K562 (cell line): Measurements from ENCODE around the gene ANKDD1A. TPM values are rescaled to one million over a fixed set of nuclear protein-coding genes. Genes with fewer than 3 reads are reported as not detected.

Experiments
- ATAC-seq: fragments of 200-7000 bp; cut with Tn5 transposase; 3 replicates; pipeline ENCODE4 v1.9.1; 2020; ENCODE audit warnings: moderate library complexity
- BruUV-seq: library from RNA; stranded (reverse); fragments of 400-500 nt; replicated peaks from 2 replicates; lab custom pipeline; 2021; lab: Mats Ljungman, UMichigan
- CTCF ChIA-PET: fragments of 300-600 bp; formaldehyde crosslinking; extraction: SDS; loops from one replicate; lab custom pipeline; 2021; ENCODE audit warnings: low intra/inter-chr PET ratio; lab: Yijun Ruan, JAX
- POLR2A ChIA-PET: fragments of 300-600, 350-650 bp; sonication (Branson Sonifier 250); formaldehyde crosslinking; extraction: SDS; loops from one replicate; lab custom pipeline; 2021; ENCODE audit warnings: antibody characterized with exemption, inconsistent platforms; lab: Yijun Ruan, JAX
- DNase-seq, 4 experiments: peaks; one replicate each; pipeline versions ENCODE4 v3.0.0 to v3.0.0-alpha.2; 2011 to 2018; ENCODE audit warnings: low spot score in 3 of 4, mixed read lengths in 3 of 4; ENCODE audit errors: extremely low read depth in 1 of 4
- FAIRE-seq: peaks from 2 replicates; lab custom pipeline; 2011; peaks lifted over from hg19 to GRCh38; lab: Jason Lieb, UNC
- H2AFZ ChIP-seq: 2 replicates; pipeline ENCODE4 v1.6.0; 2011; ENCODE audit warnings: low read depth, low read length, control low read depth, inconsistent platforms
- H3K27ac ChIP-seq: fragments of 200-600 bp; 3 replicates; pipeline ENCODE4 v1.8.0; 2011; ENCODE audit warnings: low read depth, mild to moderate bottlenecking, control low read depth, inconsistent platforms, low read length, moderate library complexity, mixed read lengths; ENCODE audit errors: extremely low read depth
- H3K27me3 ChIP-seq, 2 experiments: fragments of 300-600 bp in 1 of 2; 2 replicates in 1 of 2; 3 replicates in 1 of 2; pipeline versions ENCODE4 v1.6.0 to v1.8.0; 2011; ENCODE audit warnings: inconsistent platforms in 2 of 2, low read length in 2 of 2, mild to moderate bottlenecking in 1 of 2, mixed read lengths in 1 of 2, moderate library complexity in 1 of 2; ENCODE audit not compliant: control insufficient read depth in 2 of 2, insufficient read depth in 2 of 2
- H3K36me3 ChIP-seq: fragments of 300-600 bp; 3 replicates; pipeline ENCODE4 v1.8.0; 2011; ENCODE audit warnings: mild to moderate bottlenecking, low read length, inconsistent platforms; ENCODE audit not compliant: control insufficient read depth, insufficient read depth
- H3K4me1 ChIP-seq, 2 experiments: fragments of 200-600 bp in 1 of 2; replicated peaks in 1 of 2; 2 replicates in 1 of 2; 3 replicates in 1 of 2; pipeline versions ENCODE4 v1.5.1 to v1.8.0; 2011; ENCODE audit warnings: inconsistent platforms in 2 of 2, low read length in 2 of 2, mild to moderate bottlenecking in 1 of 2, mixed read lengths in 1 of 2, moderate library complexity in 1 of 2; ENCODE audit not compliant: control insufficient read depth in 2 of 2, insufficient read depth in 2 of 2
- H3K4me2 ChIP-seq: 2 replicates; pipeline ENCODE4 v1.6.1; 2011; ENCODE audit warnings: low read length, control low read depth, inconsistent platforms, mixed read lengths; ENCODE audit not compliant: insufficient read depth
- H3K4me3 ChIP-seq: fragments of 200-600 bp; sonication (generic), shearing (Covaris generic); 2 replicates; pipeline ENCODE4 v1.5.1; 2016; ENCODE audit warnings: control low read depth, inconsistent platforms
- H3K79me2 ChIP-seq: fragments of 200-600 bp; 3 replicates; pipeline ENCODE4 v1.8.0; 2011; ENCODE audit warnings: low read length, inconsistent platforms; ENCODE audit not compliant: control insufficient read depth, insufficient read depth
- H3K9ac ChIP-seq, 2 experiments: 2 replicates each; pipeline versions ENCODE4 v1.6.0 to v1.6.1; 2011; ENCODE audit warnings: low read depth in 2 of 2, low read length in 2 of 2, control low read depth in 1 of 2, inconsistent platforms in 1 of 2, mild to moderate bottlenecking in 1 of 2, mixed read lengths in 1 of 2; ENCODE audit not compliant: insufficient read depth in 1 of 2
- H3K9me1 ChIP-seq: one replicate; pipeline ENCODE4 v1.6.0; 2011; ENCODE audit warnings: inconsistent platforms, mild to moderate bottlenecking, low read length, moderate library complexity; ENCODE audit not compliant: control insufficient read depth, insufficient read depth
- H3K9me3 ChIP-seq: replicated peaks from 2 replicates; pipeline ENCODE4 v1.5.1; 2011; ENCODE audit warnings: low read depth, low read length, inconsistent platforms; ENCODE audit not compliant: control insufficient read depth, insufficient read depth
- H4K20me1 ChIP-seq: replicated peaks from 2 replicates; pipeline ENCODE4 v1.6.1; 2011; ENCODE audit warnings: low read length, inconsistent platforms, mixed read lengths; ENCODE audit not compliant: control insufficient read depth, insufficient read depth
- ARNT ChIP-seq, 2 experiments: fragments of 450-650 bp; IDR thresholded peaks; 2 replicates each; pipeline ENCODE4 v1.6.1; 2016; ENCODE audit warnings: mild to moderate bottlenecking in 1 of 2
- DMBX1 ChIP-seq: fragments of 250-450 bp; sonication (Bioruptor Pico); IDR thresholded peaks from 2 replicates; pipeline ENCODE4 v1.8.0; 2022; ENCODE audit warnings: inconsistent platforms, mild to moderate bottlenecking, moderate library complexity, borderline replicate concordance
- E2F3 ChIP-seq: fragments of 250-450 bp; sonication (Bioruptor Pico); IDR thresholded peaks from 2 replicates; pipeline ENCODE4 v1.4.0; 2020; ENCODE audit warnings: mild to moderate bottlenecking
- ETV5 ChIP-seq: sonication (generic); formaldehyde crosslinking; IDR thresholded peaks from 2 replicates; pipeline ENCODE4 v1.4.0; 2020; ENCODE audit warnings: low read depth, mild to moderate bottlenecking, missing genetic modification reagents
- HMGXB4 ChIP-seq: sonication (generic); formaldehyde crosslinking; IDR thresholded peaks from 2 replicates; pipeline ENCODE4 v1.8.1; 2023; ENCODE audit warnings: mild to moderate bottlenecking, missing genetic modification reagents
- HNRNPH1 ChIP-seq: fragments of 200-400 bp; formaldehyde crosslinking; optimal IDR thresholded peaks from 2 replicates; pipeline ENCODE3; 2017; ENCODE audit warnings: low read depth, mild to moderate bottlenecking, low read length, moderate library complexity
- PHF20 ChIP-seq: fragments of 450-650 bp; IDR thresholded peaks from 2 replicates; pipeline ENCODE4 v1.6.1; 2018; ENCODE audit not compliant: partially characterized antibody
- PTRF ChIP-seq: fragments of 450-650 bp; IDR thresholded peaks from 2 replicates; pipeline ENCODE4 v1.6.1; 2016; ENCODE audit warnings: mild to moderate bottlenecking, missing genetic modification characterization, missing compliant biosample characterization
- SREBF1 ChIP-seq: fragments of 150-350 bp; IDR thresholded peaks from 2 replicates; pipeline ENCODE4 v1.6.1; 2014; ENCODE audit warnings: antibody characterized with exemption, low read depth, low read length, borderline replicate concordance
- ZFP1 ChIP-seq: fragments of 450-650 bp; formaldehyde crosslinking; IDR thresholded peaks from 2 replicates; pipeline ENCODE4 v1.4.0; 2020; ENCODE audit warnings: mild to moderate bottlenecking, mixed read lengths
- WGBS: fragments of 100-300 bp; shearing (Covaris generic); methylation state at CpG from one replicate; pipeline ENCODE4 v1.1.6; 2016; ENCODE audit warnings: low coverage, mixed read lengths; ENCODE audit not compliant: insufficient coverage; ENCODE audit errors: missing lambda C conversion rate; 5-methylcytosine and 5-hydroxymethylcytosine counted together
- in situ Hi-C: fragments of 300-500 bp; cut with MboI; formaldehyde crosslinking; loops from 4 replicates; pipeline ENCODE4 v1.15.0; 2018; ENCODE audit warnings: inconsistent platforms, mixed read lengths
- intact Hi-C: fragments of 100-400 bp; cut with micrococcal nuclease; formaldehyde crosslinking; loops from 2 replicates; pipeline ENCODE4 v1.14.2; 2022
- polyA plus RNA-seq, 8 experiments: library from polyadenylated mRNA; depleted of rRNA in 4 of 8; stranded (reverse) in 5 of 8; unstranded in 3 of 8; fragments of >200 nt; fragmentation: Nextera tagmentation in 2 of 8; fragmentation: Illumina TruSeq in 1 of 8; extraction: Ambion mirVana in 2 of 8; extraction: Trizol in 1 of 8; gene quantifications; 2 replicates each; pipeline versions ENCODE4 v1.2.1 to v1.2.3, GENCODE V29; 2011 to 2014; ENCODE audit warnings: inconsistent platforms in 1 of 8, missing spikeins in 1 of 8
- total RNA-seq, 7 experiments: library from RNA; depleted of rRNA in 6 of 7; stranded (reverse); fragments of >200 nt in 6 of 7; fragmentation: Illumina TruSeq in 2 of 7; extraction: Trizol in 2 of 7; gene quantifications; 2 replicates each; pipeline versions ENCODE4 v1.2.1 to v1.2.3, GENCODE V29; 2011 to 2021; ENCODE audit warnings: low replicate concordance in 1 of 7
- TF ChIP-seq, protein P1 (sequence below): fragments of 250-450 bp; sonication (Bioruptor Pico); IDR thresholded peaks from 2 replicates; pipeline ENCODE4 v1.8.0; 2021; ENCODE audit warnings: mild to moderate bottlenecking, moderate library complexity

ANKDD1A gene
- total and polyA plus RNA-seq, 9 of the 15 experiments (the other 6 are each of a cell fraction or from before 2014, with no cell fraction given): 0.08 to 0.80 (median 0.43) TPM

GRCh38 chr15:64893481-64894394 is 18.0 kb upstream of the ANKDD1A start (continued):
- TF ChIP-seq E2F3 (CRISPR knock-in tag): no peak
- TF ChIP-seq, all 486 proteins: peak for 85

DNA sequence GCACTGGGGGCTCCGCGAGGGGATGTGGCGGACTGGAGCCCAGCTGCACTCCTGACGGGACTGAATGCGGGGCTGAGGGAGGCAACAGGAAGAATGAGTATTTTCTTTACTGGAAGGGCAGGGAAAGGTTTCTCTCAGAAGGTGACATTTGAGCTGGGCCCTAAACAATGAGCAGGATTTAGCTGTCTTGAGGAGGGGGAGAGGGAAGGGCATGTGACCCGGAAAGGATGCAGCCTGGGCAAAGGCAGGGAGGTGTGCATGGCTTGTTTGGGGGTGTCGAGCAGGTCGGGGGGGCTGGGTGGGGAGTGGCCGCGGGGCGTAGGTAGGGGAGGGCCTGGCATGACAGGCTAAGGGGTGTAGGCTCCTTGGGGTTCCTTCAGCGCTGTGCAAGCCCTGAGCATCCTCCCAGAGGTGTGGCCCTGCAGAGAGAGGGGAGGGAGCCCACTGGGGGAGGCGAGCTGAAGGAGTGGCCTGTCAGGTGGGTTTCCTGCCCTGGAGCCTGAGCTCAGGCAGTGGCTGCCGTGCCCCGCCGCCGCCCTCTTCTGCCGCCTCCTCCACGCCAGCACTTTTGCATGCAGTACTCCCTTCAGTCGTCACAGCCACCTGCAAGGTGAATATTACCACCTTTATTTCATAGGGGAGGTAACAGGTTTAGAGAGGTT is 17.2 kb upstream of the ANKDD1A start:
- H3K27ac ChIP-seq: peak overlapping the region; percentile 78; the same call in 2 of the 3 replicates
- 82% methylated on average over 12 of the region's 20 CpGs for whole genome bisulfite sequencing
- CTCF ChIA-PET: no interaction called here

More for the DNA sequence above, 17.2 kb upstream of the ANKDD1A start:
- TF ChIP-seq PHF20 (peak; percentile 7), HMGXB4 (CRISPR knock-in tag) (no peak), SREBF1 (no peak), ARNT (IDR thresholded peaks at IDR 0.05) (no peak), ZFP1 (no peak), DMBX1 (CRISPR knock-in tag) (no peak), PTRF (tag) (no peak), HNRNPH1 (no peak), ETV5 (CRISPR knock-in tag) (0 out of 2 replicates have a peak, but pooled peaks have one; percentile 7)
- TF ChIP-seq, protein P1, sequence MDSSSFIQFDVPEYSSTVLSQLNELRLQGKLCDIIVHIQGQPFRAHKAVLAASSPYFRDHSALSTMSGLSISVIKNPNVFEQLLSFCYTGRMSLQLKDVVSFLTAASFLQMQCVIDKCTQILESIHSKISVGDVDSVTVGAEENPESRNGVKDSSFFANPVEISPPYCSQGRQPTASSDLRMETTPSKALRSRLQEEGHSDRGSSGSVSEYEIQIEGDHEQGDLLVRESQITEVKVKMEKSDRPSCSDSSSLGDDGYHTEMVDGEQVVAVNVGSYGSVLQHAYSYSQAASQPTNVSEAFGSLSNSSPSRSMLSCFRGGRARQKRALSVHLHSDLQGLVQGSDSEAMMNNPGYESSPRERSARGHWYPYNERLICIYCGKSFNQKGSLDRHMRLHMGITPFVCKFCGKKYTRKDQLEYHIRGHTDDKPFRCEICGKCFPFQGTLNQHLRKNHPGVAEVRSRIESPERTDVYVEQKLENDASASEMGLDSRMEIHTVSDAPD (CRISPR knock-in tag): no peak
- H4K20me1 ChIP-seq: no peaks in the 10 kb centered on the region
- no peaks in the 10 kb centered on the region for H3K79me2 ChIP-seq
- intact Hi-C loops: no loop called here
- peaks cover 26 to 29% of the 10 kb centered on the region in 2 experiments for H3K4me1 ChIP-seq
- H3K9ac ChIP-seq: peak overlapping the region in 1 of 2 experiments; percentile 47; a peak in 1 of 4 replicates
- H3K9me1 ChIP-seq: no peaks in the 10 kb centered on the region
- 0 out of 5 replicates have a peak, but pooled peaks cover 0 to 5% of the 10 kb centered on the region in 2 experiments for H3K27me3 ChIP-seq
- in situ Hi-C loops: no loop called here
- FAIRE-seq (no peak), ATAC-seq (no peak), DNase-seq (no peak)
- H3K36me3 ChIP-seq: no peaks in the 10 kb centered on the region
- H3K4me2 ChIP-seq: peak overlapping the region; percentile 36; the same call in 1 of the 2 replicates
- H3K9me3 ChIP-seq: no peaks in the 10 kb centered on the region
- POLR2A ChIA-PET: interaction anchor here (0.7 to 1.6 kb wide), 7 partner anchors 11 to 410 kb away, joined by 3 to 7 read pairs (median 3); partner anchors contain the start of gene RNU5B-1
- no TSS peak for BruUV-seq
- peak overlapping the region; percentile 93 for H2AFZ ChIP-seq
- H3K4me3 ChIP-seq: no peak overlapping the region
